Posterior vena cava (tissue), 2 donors: ENCODE results near the gene LAD1. TPM values are rescaled to one million over a fixed set of nuclear protein-coding genes. Genes with fewer than 3 reads are reported as not detected.

ENCODE experiments used
- DNase-seq: peaks from one replicate; pipeline ENCODE4 v3.0.0-alpha.2; 2020; ENCODE audit warnings: low spot score
- intact Hi-C, 2 donors: fragments of 100-400 bp; cut with DNase I; formaldehyde crosslinking; loops; one replicate each; pipeline versions ENCODE4 v1.14.1 to v1.14.2; 2022 to 2023
- total RNA-seq, 2 donors: library from RNA; stranded (reverse); fragmentation: NEBNext Ultra II Directional; extraction: Animal tissue kit (Norgen Biotek cat#: 25700); gene quantifications; one replicate each; pipeline ENCODE4 v1.2.1, GENCODE V29; 2021
- donor health status: DM: yes; HTN: yes; CAD: no.
- donor health status: DM: yes; HTN: yes; CAD: no.

LAD1 gene
- total RNA-seq, 2 donors from 2014 or later = 0.29 TPM; not detected in 1

DNA sequence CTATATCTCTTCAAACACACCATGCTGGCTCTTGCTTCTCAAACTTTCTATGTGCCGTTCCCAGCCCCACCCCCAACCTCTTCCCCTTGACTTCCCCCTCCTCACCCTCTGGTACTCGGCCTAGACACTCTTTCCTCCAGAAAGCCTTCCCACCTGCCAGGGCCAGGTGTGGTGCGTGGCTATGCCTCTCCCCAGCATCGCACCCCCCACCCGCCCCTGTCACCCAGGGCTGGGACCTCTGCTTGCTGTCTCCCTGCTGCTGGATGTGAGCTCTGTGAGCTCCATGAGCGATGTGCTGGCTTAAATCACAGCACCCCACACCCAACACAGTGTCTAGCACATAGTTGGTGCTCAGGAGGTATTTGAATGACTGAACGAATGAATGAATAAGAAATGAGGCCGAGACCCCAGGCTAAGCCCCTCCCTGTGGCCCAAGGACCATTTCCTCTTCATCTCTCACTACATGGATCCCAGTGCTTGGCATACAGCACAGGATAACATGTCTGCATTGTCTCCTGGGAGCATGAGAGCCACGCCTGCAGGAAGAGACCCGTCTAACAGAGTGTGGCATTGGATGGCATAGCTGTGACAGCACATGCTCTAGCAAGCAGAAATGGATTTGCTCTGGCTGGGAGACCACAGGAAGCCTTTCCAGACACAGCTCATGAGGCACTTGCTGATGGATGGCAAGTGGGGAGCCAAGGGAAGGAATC lies 41.3 kb downstream of the LAD1 start:
- peak; percentile 51 for DNase-seq
- intact Hi-C loops = no loop called here

DNA sequence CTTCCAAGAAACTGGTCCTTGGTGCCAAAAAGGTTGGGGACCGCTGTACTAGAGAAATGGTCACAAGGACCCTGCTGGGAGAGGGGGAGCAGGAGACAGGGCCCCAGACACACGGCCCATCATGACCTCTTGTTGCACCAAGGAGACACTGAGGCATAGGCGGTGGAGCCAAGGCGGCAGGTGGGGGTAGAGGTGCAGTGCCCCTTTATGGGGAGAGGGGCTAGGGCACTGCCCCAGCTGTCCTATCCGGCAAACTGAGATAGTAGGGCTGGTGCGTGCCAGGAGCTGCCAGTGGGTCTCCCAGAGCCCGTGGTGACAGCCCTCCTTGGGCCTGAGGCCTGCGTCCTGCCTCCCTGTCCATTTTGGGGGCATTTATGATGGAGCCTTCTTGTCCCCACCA lies 41.9 kb downstream of the LAD1 start:
- peak; percentile 61 for DNase-seq
- intact Hi-C loops = no loop called here

DNA sequence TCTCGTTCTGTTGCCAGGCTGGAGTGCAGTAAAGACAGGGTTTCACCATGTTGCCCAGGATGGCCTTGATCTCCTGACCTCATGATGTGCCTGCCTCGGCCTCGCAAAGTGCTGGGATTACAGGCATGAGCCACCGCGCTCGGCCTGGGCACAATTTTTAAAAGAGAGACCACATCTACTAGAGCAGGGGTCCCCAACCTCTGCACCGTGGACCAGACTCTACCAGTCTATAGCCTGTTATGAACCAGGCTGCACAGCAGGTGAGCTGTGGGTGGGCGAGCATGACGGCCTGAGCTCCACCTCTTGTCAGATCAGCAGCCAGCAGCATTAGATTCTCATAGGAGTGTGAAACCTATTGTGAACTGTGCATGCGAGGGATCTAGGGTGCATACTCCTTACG lies 42.4 kb downstream of the LAD1 start:
- intact Hi-C loops = no loop called here
- peak; percentile 60 for DNase-seq

DNA sequence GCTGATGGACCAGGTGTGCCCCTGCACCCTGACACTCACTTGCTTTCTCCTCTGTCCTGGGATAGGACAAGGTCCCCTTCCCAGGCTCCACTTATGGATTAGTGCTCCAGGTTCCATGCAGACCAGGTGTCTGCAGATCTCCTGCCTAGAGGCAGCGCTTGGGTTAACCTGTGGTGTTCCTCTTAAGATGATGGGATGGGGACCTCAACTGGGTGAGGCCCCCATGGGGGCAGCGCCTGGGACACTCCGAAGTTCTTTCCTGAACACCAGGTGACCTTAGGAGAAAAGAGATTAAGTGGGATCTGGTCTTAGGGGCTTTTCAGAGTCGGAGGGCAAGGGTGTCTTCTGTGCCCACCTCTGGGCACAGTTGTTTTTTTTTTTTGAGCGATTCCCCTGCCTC lies 42.9 kb downstream of the LAD1 start:
- intact Hi-C loops = no loop called here
- peak; percentile 37 for DNase-seq

DNA sequence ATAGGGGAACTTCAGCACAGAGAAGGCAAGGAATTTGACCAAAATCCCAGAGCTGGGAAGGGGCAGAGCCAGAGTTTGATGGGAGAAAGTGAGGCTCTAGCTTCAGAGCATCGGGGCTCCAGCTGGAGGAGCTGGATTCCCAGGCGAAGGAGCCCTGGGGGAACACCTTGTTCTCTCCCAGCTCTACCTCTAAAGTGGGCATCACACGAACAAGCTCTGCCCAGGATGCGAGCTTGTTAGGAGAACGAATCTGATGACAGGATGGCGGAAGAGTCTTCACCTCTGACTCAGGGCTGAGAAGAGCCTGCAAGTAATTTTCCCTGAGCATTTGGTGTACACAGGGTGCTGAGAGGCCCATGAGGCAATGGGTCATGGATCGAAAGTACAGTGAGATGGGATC lies 43.7 kb downstream of the LAD1 start:
- intact Hi-C loops = loop anchor here in 1 of 2 donors (2.0 kb wide), 1 partner anchor 101 kb away; no protein-coding TSS in a partner anchor
- peak; percentile 31 for DNase-seq

DNA sequence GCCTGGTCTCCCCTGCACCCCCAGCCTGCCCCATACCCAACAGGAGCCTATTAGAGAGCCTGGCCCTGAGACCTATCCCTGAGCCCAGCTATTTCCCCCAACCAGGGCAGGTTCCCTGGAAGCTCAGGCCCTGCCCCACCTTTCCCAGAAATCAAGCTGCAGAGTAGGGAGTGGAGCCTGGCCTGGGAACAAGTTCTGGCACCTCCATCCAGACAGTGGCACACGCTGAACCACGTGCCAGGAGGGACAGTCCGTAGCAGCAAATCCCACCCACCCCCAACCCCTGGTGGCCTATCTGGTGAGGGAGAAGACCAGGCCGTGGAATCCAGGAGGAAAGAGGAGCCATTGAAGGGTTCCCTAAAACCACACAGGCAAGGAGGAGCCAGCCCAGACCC lies 44.2 kb downstream of the LAD1 start:
- intact Hi-C loops = loop anchor here in 1 of 2 donors (2.0 kb wide), 1 partner anchor 100 kb away; no protein-coding TSS in a partner anchor
- DNase-seq = peak; percentile 76

DNA sequence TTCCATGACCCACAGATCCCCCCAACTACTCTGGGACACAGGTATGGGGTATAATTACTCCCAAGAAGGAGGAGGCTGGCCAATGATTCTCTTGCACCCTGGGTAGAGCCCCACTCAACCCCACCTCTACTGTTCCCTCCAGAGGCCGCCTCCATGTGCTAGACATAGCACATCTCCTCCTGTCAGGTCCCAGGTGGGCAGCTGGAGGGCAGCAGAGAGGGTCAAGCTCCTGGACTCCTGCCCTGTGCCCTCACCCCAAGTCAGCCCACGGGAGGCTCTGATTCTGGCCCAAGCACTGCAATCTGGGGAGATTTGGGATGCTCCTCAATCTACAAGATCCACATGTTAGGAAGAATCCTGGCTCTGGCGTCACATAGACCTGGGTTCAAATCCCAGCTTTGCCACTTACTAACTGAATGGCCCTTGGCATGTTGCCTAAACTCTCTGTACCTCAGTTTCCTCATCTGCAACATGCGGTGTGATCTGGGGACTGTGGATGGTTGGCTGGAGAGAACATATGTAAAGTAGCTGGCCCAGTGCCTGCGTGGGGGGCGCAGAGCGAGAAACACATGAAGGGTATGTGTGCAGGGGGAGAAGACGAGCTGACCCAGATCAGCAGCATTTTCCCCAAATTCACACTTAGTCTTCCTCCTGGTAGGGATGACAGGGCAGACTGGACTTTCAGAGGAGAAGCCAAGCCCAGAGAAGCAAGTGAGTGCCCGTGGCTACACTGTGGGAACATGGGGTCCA lies 44.8 kb downstream of the LAD1 start:
- intact Hi-C loops = loop anchor here in 1 of 2 donors (2.0 kb wide), 1 partner anchor 100 kb away; no protein-coding TSS in a partner anchor

DNA sequence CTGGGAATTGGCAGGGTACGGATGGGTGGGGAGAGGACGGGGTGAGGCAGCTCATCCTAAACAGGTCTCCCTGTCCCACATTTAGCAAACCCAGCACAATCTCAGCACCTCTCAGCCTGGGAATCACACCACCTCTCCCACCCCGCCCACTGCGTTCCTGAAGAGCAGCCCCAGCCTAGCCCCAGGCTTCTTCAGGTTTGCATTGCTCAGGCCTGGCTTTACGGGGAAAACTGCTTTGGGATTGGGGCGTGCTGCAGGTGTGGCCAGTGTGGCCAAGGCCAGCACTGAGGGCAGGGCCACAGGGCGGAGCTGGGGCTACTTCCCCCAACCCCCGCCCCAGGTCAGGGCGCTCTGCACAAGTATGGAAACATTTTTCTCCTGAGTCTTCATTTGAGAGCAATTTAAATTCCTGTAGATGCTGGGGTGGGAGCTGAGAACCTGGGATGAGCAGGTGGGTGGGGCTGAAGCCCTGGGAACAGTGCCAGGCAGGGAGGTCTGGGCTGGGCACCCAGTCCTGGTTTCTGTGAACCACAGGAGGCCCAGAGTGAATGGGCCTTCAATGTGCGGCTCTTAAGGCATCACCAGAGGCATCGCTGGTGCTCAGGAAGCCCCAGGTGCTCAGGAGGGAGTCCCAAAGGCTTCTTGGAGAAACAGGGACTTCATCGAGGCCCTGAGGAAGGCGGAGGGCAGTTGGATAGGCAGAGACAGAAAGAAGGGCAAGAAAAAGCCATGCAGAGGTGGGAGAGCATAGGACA lies 45.8 kb downstream of the LAD1 start:
- peak; percentile 40 for DNase-seq
- intact Hi-C loops = no loop called here

More for the DNA sequence above, 44.8 kb downstream of the LAD1 start:
- peak; percentile 29 for DNase-seq

DNA sequence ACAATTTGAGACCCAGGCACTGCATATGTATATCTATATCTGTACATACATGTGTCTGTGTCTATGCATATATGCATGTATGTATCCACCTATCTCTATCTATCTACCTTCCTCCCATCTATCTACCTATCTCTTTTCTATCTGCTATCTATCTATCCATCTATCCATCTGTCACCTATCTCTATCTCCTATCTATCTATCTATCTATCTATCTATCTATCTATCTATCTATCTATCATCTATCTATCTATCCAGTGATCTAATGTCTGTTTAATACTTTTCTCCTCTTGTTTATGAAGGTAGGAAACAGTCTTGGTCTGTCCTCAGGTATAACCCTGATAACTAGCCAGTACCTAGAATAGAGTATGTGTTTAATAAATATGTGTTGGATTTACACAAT lies 47.5 kb downstream of the LAD1 start:
- no peak for DNase-seq
- intact Hi-C loops = no loop called here

DNA sequence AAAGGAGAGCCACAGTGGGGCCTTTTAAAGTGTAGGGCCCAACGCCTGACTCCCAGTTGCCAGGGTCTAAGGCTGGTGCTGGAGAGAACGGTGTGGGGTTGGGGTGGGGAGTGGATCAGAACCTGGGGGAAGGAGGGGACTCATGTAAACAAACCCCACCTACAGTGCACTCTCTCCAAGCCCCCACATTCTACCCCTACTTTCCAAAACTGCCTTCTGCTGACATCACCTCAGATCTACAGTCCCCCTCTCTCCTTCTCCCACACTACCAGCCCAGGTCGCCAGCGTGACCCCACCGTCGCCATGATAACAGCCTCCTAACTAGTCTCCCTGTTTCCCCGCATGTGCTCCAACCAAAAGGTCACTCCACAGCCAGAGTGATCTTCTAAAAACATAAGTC lies 48.2 kb downstream of the LAD1 start:
- intact Hi-C loops = no loop called here
- peak; percentile 58 for DNase-seq

DNA sequence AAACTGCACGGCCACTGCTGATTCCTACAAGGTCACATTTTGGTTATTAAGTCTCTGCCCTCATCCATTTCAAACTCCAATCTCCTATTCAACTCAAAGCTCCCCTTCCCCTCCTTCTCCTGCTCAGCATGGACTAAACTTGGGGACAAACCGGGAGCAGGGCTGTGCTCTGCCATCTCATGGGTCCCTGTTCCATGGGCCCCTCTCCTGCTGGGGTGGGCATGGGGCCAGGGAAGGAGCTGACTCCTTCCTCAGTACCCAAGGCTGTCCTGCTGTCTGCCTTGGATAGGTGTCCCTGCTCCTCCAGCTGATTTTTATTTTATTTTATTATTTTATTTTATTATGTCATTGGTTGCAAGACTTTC lies 48.8 kb downstream of the LAD1 start:
- intact Hi-C loops = no loop called here
- DNase-seq = peak; percentile 20

DNA sequence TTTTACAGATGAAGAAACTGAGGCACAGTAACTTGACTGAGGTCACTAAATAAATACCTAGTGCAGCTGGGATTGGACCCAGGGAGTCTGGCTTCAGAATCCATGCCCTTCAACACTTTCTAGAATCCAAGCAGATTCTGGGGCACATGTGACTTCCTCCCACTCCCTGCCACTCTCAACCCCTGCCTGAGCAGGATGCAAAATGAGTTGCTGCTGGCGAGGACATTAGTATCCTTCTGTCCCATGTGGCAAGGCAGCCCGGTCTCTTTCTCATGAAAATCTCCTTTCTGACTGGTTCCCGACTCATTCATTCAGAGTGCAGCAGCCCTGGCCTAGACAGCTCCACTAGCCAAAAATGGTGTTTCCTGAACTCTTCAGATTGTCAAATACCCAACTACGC lies 50.0 kb downstream of the LAD1 start:
- DNase-seq = peak; percentile 24
- intact Hi-C loops = no loop called here

DNA sequence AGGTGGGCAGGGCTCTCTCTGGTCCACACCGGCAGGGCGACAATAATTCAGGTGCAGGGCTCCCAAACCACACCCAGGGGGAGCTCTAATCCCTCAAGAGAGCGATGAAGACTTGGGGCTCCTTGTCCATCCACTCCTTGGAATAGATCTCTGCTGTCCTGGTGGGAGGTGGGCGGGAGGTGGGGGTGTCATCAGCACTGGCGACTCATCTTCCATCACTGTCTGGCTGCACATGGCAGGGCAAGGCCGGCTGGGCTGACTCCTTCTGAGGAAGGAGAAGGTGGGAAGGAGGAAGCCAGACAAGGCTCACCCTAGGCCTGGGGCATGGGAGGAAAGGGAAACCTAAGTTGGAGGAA lies 50.9 kb downstream of the LAD1 start:
- DNase-seq = peak; percentile 61
- intact Hi-C loops = no loop called here

DNA sequence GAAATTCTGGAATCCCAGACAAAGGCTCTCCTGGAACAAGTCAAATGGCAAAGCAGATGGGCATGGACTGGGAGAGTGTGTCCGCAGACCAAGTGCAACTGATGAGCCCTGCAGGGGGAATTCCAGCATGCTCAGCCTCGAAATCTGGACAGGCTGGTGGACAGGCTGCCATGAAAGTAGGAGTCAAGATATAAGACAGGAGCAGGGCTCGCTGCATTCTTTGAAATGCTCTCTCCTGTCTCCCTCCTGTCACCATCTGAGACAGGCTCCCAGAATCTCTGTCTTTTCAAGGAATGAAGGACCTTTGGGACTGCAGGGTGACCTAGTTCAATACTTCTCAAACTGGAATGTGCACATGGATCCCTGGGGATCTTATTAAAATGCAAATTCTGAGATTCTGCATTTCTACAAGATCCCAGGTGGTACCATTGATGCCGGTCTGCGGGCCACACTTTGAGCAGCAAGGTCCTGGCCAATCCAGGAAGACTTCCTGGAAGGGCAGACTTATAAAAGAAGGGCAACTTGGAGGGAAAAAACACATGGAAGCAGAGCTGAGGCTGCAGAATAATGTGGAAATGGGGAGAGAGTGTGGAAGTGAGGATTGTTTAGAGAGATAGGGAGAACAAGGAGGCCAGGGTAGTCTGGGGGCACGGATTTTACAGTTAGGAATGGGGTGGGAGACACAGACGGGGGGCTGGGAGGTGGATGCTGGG lies 51.5 kb downstream of the LAD1 start:
- peak; percentile 23 for DNase-seq
- intact Hi-C loops = no loop called here

DNA sequence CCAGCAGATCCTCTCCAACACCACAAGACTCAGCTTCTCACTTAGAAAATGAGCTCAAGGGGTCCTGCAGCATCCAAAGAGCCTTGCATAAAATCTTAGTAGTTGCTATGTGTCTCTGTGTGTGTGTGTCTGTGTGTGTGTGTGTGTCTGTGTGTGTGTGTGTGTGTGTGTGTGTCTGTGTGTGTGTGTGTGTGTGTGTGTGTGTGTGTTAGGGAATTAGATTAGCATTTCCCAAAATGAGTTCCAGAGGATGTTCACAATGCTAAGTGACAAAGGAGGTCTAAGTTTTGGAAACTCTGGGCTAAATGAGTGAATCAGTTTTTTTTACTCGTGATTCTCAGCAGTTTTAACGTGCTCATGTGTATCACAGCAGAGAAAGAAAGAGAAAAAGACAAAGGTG lies 52.1 kb downstream of the LAD1 start:
- DNase-seq = no peak
- intact Hi-C loops = no loop called here

DNA sequence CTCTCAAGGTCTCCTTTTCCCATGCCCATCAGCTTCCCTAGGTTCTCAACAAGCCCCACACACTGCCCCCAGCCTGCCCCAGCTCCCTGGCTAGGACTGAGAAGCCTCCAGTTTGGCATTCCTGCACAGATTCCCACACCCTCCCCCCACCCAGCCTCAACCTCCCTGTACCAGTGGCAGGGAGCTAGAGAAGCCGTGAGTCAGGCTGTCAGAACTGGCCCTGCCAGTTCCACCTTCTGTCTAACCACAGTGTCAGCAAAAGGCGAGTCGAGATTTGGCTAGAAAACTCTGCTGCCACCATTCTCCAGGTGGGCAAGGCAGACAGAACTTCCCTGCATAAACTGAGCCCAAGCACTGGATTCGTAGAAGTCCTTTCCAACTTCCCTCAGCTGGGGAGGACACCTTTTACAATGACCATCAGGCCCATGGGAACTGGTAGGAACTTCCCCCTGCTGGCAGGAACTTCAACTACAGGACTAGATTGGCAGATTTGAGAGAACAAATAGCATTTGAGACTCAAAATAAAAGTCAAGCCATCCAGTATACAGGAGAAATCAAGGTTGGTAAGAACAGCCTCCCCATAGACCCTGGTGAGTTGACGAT lies 52.7 kb downstream of the LAD1 start:
- peak; percentile 28 for DNase-seq
- intact Hi-C loops = no loop called here

DNA sequence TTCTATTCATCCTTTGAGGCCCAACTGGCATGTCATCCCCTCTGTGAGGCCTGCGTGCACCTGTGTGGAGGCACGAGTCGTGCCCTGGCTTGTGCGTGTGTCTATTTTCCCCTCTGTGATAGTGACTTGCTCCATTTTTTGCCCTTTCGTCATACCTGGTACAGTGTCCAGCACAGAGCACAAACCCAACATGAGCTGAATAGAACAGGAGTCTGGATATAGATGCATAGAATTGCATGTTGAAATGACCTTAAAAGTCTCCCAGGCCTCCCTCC lies 54.1 kb downstream of the LAD1 start:
- no peak for DNase-seq
- intact Hi-C loops = no loop called here

DNA sequence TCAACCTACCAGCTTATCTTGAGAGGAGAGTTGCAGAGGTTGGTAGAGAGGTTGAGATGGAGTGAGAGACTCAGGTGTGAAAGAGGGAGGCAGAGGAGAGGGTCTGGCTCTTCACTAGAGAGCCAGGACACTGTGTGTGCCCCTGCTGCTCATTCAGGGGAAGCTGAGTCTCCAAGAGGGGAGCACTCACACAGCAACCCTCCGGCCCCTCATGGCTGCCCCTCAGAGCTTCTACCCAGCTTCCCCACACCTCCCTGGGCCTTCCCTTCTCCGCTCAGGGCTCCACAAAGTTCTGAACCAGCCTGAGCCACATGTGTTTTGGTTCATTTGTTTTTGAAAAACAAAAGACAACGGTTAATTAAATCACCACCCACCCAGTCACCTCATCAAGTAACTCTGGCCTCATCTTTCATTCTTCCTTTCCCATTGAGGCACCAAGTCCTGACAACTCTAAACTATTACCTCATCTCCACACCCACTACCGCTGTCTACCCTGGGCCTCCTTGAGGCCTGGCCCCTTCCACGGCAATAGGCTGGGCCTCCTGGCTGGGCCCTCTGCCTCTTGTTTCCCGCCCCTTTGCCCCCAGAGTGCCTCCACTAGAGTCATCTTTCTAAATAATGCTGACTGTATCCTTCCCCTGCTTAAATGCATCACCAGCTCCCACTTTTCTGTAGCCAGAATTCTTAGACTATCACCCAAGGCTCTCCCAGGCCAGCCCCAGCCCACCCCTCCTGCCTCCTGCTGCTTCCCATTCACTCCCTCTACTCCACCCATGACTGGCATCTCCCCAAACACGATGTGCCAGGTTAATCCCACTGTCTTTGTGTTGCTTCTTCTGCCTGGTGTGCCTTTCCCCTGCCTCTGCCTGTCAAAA lies 54.7 kb downstream of the LAD1 start:
- intact Hi-C loops = no loop called here
- DNase-seq = peak; percentile 54

DNA sequence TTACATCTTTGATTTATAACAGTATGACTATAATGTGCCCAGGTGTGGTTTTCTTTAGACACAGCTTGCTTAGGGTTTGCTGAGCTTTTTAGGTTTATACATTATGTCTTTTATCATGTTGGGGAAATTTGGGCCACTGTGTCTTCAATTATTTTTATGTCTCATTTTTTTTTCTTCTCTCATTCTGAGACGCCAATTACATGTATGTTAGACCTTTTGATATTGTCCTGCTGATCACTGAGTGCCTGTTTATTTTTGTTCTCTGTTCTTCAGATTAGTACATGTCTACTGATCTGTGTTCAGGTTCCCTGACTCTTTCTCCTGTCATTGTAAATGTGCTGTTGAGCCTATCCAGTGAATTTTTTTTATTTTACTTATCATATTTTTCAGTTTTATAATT lies 57.7 kb downstream of the LAD1 start:
- intact Hi-C loops = no loop called here
- no peak for DNase-seq
